Transverse colon (tissue), 4 donors: ENCODE measurements around the gene TRIM5. TPM values are rescaled to one million over a fixed set of nuclear protein-coding genes. Genes with fewer than 3 reads are reported as not detected.

ENCODE experiments used
- DNase-seq: peaks from one replicate; pipeline ENCODE4 v3.0.0-alpha.2; 2019
- H3K27ac ChIP-seq, 4 donors: fragments of 200-600 bp; sonication (generic); 2 replicates each; pipeline ENCODE4 v1.5.1; 2016 to 2018; ENCODE audit warnings: inconsistent platforms in 4 of 4
- H3K27me3 ChIP-seq: fragments of 200-600 bp; sonication (generic); 2 replicates; pipeline ENCODE4 v1.5.1; 2017; ENCODE audit warnings: inconsistent platforms
- H3K36me3 ChIP-seq, 4 donors: fragments of 200-600 bp; sonication (generic); 2 replicates each; pipeline ENCODE4 v1.5.1; 2017 to 2019; ENCODE audit warnings: inconsistent platforms in 4 of 4
- H3K4me1 ChIP-seq, 4 donors: fragments of 200-600 bp; sonication (generic); 2 replicates each; pipeline ENCODE4 v1.5.1; 2017 to 2020; ENCODE audit warnings: inconsistent platforms in 4 of 4
- H3K4me3 ChIP-seq, 4 donors: fragments of 200-600 bp; sonication (generic); 1 replicate in 1 of 4; 2 replicates in 3 of 4; pipeline versions ENCODE4 v1.5.1 to v1.6.1; 2017 to 2019; ENCODE audit warnings: inconsistent platforms in 4 of 4
- H3K9me3 ChIP-seq, 2 donors: fragments of 200-600 bp; sonication (generic); 2 replicates each; pipeline ENCODE4 v1.5.1; 2017 to 2019; ENCODE audit warnings: inconsistent platforms in 2 of 2
- EP300 ChIP-seq: sonication (generic); formaldehyde crosslinking; IDR thresholded peaks from one replicate; pipeline ENCODE4 v1.6.1; 2017; ENCODE audit warnings: antibody characterized with exemption, low read depth
- POLR2A ChIP-seq: fragments of 450-650 bp; IDR thresholded peaks from one replicate; pipeline ENCODE4 v1.6.1; 2016; ENCODE audit warnings: antibody characterized with exemption, mild to moderate bottlenecking, moderate library complexity
- POLR2AphosphoS5 ChIP-seq, 3 donors: sonication (generic); formaldehyde crosslinking; IDR thresholded peaks; one replicate each; pipeline ENCODE4 v1.6.1; 2016; ENCODE audit warnings: antibody characterized with exemption in 3 of 3
- WGBS, 2 donors: methylation state at CpG; one replicate each; pipeline ENCODE4 v1.1.5; 2018; ENCODE audit warnings: low coverage in 1 of 2; 5-methylcytosine and 5-hydroxymethylcytosine counted together
- in situ Hi-C, 4 donors: fragments of 200-750 bp; cut with MboI; loops; one replicate each; pipeline versions ENCODE4 v1.15.0 to v1.15.1; 2017; ENCODE audit warnings: low sequenced_read_pairs in 3 of 4, low pct_ligation_motif_present in 1 of 4, low pct_unique_long_range_greater_than_20kb in 1 of 4
- intact Hi-C: fragments of 100-400 bp; cut with DNase I; formaldehyde crosslinking; loops from one replicate; pipeline ENCODE4 v1.15.1; 2023; ENCODE audit warnings: low total_unique reads
- total RNA-seq, 4 donors: library from RNA; depleted of rRNA; stranded (reverse); fragments of >200 nt; gene quantifications; one replicate each; pipeline ENCODE4 v1.1.0, GENCODE V29; 2016
- TF ChIP-seq, protein P1 (sequence below), 5 experiments: fragments of 200-600 bp in 3 of 5; fragments of 450-650 bp in 2 of 5; sonication (generic) in 3 of 5; IDR thresholded peaks; 1 replicate in 2 of 5; 2 replicates in 3 of 5; pipeline ENCODE4 v1.5.1; 2016 to 2017; ENCODE audit warnings: antibody characterized with exemption in 5 of 5, inconsistent platforms in 3 of 5, mild to moderate bottlenecking in 2 of 5, moderate library complexity in 1 of 5

TRIM5 gene
- total RNA-seq, 4 donors from 2014 or later = 10.5 to 23.6 (median 16.3) TPM

- TF ChIP-seq, protein P1, sequence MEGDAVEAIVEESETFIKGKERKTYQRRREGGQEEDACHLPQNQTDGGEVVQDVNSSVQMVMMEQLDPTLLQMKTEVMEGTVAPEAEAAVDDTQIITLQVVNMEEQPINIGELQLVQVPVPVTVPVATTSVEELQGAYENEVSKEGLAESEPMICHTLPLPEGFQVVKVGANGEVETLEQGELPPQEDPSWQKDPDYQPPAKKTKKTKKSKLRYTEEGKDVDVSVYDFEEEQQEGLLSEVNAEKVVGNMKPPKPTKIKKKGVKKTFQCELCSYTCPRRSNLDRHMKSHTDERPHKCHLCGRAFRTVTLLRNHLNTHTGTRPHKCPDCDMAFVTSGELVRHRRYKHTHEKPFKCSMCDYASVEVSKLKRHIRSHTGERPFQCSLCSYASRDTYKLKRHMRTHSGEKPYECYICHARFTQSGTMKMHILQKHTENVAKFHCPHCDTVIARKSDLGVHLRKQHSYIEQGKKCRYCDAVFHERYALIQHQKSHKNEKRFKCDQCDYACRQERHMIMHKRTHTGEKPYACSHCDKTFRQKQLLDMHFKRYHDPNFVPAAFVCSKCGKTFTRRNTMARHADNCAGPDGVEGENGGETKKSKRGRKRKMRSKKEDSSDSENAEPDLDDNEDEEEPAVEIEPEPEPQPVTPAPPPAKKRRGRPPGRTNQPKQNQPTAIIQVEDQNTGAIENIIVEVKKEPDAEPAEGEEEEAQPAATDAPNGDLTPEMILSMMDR (IDR thresholded peaks at IDR 0.05) = no peak
- TF ChIP-seq EP300 (no peak), POLR2A (no peak), POLR2AphosphoS5 (IDR thresholded peaks at IDR 0.05) (no peak)
- Histone ChIP-seq H3K27me3 (no peaks in the 10 kb centered on the region), H3K9me3 (no peaks in the 10 kb centered on the region), H3K4me1 (no peaks in the 10 kb centered on the region), H3K27ac (no peak overlapping the region), H3K4me3 (no peak overlapping the region), H3K36me3 (peaks cover 0 to 37% (median 7%) of the 10 kb centered on the region in 4 donors)
- intact Hi-C loops = no loop called here
- DNase-seq = no peak
- in situ Hi-C loops = no loop called here
- WGBS, 2 donors = 95 to 100% methylated on average over 1 to 4 of the region's 4 CpGs
These were observed 10.5 kb downstream of the TRIM5 start for GRCh38 chr11:5674391-5674790.

GRCh38 chr11:5671831-5672230 is 13.0 kb downstream of the TRIM5 start:
- no peak for DNase-seq
- TF ChIP-seq, protein P1 (IDR thresholded peaks at IDR 0.05) = no peak
- TF ChIP-seq POLR2A = no peak
- TF ChIP-seq POLR2AphosphoS5 (IDR thresholded peaks at IDR 0.05) = no peak
- TF ChIP-seq EP300 = no peak
- Histone ChIP-seq H3K9me3 (no peaks in the 10 kb centered on the region), H3K4me1 (no peaks in the 10 kb centered on the region), H3K27me3 (no peaks in the 10 kb centered on the region), H3K36me3 (peaks cover 0 to 33% (median 0%) of the 10 kb centered on the region in 4 donors), H3K27ac (no peak overlapping the region), H3K4me3 (no peak overlapping the region)
- intact Hi-C loops = no loop called here
- in situ Hi-C loops = no loop called here

- intact Hi-C loops = no loop called here
- Histone ChIP-seq H3K27ac (no peak overlapping the region), H3K4me3 (no peak overlapping the region), H3K36me3 (peaks cover 0 to 38% (median 5%) of the 10 kb centered on the region in 4 donors), H3K4me1 (no peaks in the 10 kb centered on the region), H3K9me3 (no peaks in the 10 kb centered on the region), H3K27me3 (no peaks in the 10 kb centered on the region)
- no peak for DNase-seq
- TF ChIP-seq POLR2A = no peak
- 92 to 94% methylated on average over 6 of the region's 6 CpGs for WGBS, 2 donors
- in situ Hi-C loops = no loop called here
These were observed 18.5 kb downstream of the TRIM5 start for GRCh38 chr11:5666402-5666793.

DNA sequence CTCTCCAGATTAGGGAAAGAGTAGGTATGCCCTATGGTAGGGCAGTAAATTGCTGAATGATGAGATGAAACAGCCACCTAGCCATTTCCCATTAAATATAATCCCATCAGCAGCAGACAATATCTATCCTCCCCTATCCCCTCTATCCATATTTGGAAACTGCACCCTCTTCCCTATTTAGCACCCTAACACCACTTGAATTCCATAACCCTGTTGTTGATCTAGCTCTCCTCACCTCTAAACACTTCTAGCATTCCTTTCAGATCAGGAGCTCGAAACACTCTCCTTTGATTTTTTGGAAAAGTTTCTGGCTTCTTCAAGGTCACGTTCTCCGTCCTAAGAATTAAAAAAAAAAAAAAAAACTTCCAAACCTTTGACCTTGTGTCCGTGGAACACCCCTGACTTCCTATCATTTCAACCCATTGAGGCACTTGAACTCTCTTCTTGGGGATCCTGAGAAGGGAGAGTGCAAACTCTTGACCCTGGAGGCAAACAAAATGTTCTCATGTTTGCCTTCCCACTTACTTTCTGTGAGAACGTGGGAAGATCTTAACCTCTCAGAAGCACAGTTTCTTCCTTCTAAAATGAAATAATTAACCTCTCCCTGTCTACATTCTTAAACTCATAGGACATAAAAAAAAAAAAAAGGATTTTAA is 19.0 kb downstream of the TRIM5 start:
- WGBS, 2 donors = 76 to 77% methylated on average over 5 of the region's 5 CpGs
- intact Hi-C loops = no loop called here
- H3K27ac ChIP-seq = no peak overlapping the region

DNA sequence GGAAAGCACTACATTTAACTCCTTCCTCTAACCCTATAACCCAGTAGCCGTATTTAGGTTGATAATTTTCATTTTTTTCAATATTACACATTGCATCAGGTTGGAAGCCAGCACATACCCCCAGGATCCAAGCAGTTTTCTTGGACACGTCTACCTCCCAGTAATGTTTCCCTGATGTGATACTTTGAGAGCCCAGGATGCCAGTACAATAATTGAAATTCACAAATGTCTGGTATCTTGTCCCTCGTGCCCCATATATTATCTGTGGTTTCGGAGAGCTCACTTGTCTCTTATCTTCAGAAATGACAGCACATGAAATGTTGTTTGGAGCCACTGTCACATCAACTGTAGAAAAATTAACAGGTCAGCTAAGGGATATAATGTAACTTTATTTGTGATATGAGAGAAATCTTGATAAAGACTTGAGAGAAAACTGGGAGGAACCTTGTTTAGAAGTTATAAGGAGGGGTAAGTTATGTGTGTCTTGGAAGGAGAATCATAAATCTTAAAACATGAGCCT is 19.8 kb downstream of the TRIM5 start:
- TF ChIP-seq POLR2A (no peak), POLR2AphosphoS5 (IDR thresholded peaks at IDR 0.05) (no peak), EP300 (no peak)
- TF ChIP-seq, protein P1 (IDR thresholded peaks at IDR 0.05) = no peak
- 95 to 100% methylated on average over 2 to 4 of the region's 4 CpGs for WGBS, 2 donors
- Histone ChIP-seq H3K4me1 (no peaks in the 10 kb centered on the region), H3K9me3 (no peaks in the 10 kb centered on the region), H3K36me3 (peaks cover 0 to 38% (median 5%) of the 10 kb centered on the region in 4 donors), H3K27me3 (no peaks in the 10 kb centered on the region), H3K4me3 (no peak overlapping the region), H3K27ac (no peak overlapping the region)
- no peak for DNase-seq
- in situ Hi-C loops (no loop called here), intact Hi-C loops (no loop called here)

More for the DNA sequence above, 19.0 kb downstream of the TRIM5 start:
- in situ Hi-C loops = no loop called here
- Histone ChIP-seq H3K4me3 (no peak overlapping the region), H3K9me3 (no peaks in the 10 kb centered on the region), H3K27me3 (no peaks in the 10 kb centered on the region), H3K36me3 (peaks cover 0 to 38% (median 5%) of the 10 kb centered on the region in 4 donors), H3K4me1 (no peaks in the 10 kb centered on the region)
- DNase-seq = no peak
- TF ChIP-seq EP300 = no peak
